ENCODE results near the gene LRIT1.

Gene LRIT1

GRCh38 chr10:84214046-84214572, 27.2 kb downstream of the LRIT1 start:
- DNase-seq: no peak

- DNase-seq: no peak
Measured at GRCh38 chr10:84213076-84213475, 28.3 kb downstream of the LRIT1 start.

DNA sequence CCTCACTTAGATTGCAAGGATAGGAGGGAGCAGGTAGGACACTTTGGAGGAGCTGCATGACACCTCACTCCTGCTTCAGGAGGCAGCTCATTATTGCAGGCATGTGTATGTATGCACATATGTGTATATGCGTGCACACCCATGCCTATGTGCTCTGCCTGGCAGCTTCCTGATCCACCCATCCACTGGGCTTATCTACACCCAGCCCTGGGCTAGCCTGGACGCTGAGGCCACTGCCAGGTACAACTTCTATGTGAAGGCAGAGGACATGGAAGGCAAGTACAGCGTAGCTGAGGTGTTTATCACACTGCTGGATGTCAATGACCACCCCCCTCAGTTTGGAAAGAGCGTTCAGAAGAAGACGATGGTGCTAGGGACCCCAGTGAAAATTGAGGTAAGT, 29.3 kb downstream of the LRIT1 start:
- no peak for DNase-seq

DNA sequence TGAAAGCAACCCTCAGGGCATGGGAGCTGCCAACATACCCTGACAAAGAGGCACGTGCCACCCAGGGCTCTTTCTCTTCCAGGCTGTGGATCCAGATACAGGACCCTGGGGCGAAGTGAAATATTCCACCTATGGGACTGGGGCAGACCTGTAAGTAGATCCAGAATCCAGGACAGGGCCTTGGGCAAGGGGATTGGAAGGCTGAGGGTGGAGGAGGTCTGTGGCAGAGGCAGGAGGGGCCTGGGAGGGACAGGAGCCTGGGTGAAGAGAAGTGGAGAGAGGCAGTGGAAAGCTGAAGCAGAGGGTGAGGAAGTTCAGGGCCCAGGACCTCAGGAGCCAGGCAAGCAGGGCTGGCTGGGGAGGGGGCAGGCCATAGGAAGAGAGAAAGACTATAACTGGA, 29.8 kb downstream of the LRIT1 start:
- DNase-seq: no peak

DNA sequence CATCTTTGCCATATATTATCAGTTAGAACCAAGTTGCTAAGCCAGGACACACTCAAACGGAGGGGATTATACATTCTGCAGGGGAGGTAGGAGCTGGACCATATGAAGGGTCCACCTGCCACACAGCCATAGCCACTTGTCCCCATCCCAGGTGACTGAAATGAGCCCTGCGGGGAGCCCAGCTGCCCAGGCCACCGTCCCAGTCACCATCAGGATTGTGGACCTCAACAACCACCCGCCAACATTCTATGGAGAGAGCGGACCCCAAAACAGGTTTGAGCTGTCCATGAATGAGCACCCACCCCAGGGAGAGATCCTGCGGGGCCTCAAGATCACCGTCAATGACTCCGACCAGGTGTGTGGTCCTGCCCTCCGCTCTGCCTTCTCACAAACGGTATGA, 33.3 kb downstream of the LRIT1 start:
- no peak for DNase-seq

- no peak for DNase-seq
Measured at GRCh38 chr10:84205853-84206525, 35.4 kb downstream of the LRIT1 start.

DNA sequence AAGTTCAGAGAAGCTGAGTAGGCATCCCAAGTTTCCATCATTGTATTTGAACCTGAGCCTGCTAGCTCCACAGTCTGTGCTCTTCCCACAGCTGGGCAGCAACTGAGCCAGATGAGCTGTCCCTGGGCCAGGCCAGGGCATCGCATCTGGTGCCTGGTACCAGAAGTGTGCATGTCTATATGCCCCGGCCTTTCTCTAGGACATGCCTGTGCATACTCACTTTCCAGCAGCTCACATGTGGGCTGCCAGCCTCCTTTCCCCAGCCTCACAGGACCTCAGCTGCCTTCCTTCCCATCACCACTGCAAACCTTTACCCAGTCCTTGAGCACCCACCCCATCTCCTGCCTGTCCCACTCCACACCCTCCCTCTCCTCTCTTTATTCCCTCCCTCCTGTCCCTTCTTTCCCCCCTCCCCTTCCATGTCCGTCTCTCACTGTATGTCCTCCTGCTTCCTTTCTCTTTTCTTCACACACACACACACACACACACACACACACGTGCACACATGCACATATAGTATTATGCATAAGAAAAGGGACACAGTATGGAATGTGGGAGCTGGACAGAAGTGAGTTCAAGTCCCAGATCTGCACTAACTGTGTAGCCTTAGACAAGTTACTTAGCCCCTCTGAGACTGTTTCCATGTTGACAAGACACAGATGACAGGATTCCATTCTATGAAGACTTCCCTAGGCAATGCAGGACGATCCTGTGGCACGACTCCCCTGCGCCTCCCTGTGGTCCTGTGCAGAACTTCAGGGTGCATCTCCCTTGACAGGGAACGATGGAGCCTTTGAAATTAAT, 36.1 kb downstream of the LRIT1 start:
- DNase-seq: peak; percentile 47 to 55

DNA sequence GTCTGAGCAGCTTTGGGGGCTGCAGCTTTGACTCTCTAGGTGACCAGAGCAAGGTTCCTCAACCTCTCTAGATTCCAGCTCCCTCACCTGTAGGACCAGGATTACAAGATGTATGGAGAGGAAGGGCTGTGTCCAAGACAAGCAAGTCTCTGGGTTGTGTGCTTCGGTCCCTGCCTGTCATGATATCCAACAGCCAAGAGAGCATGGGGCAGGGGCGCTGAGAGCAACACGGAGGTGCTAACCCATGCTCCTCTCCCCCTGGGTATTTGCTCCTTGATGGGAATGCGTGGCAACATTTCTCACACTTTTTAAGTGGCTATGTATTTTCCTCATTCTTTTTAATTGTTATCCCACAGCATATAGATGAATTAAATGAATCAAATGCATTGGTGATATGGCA, 36.7 kb downstream of the LRIT1 start:
- no peak for DNase-seq

GRCh38 chr10:84204122-84204521, 37.2 kb downstream of the LRIT1 start:
- no peak for DNase-seq

GRCh38 chr10:84202349-84202748, 39.0 kb downstream of the LRIT1 start:
- no peak for DNase-seq

DNA sequence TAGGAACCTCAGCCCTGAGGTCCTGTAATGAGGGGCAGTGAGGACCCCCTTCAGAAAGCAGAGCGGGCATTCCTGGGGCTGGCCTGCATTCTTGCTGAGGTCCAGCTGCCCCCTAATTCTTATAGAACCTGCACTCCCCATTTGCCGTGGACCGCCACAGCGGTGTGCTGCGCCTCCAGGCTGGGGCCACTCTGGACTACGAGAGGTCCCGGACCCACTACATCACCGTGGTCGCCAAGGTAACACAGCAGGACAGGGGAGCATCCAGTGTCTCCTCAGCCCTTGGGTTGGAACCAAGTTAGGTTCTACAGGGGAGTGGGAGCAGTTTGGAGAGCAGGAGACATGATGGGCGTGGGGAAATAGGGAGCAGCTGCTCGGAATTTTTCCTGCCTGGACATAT, 39.7 kb downstream of the LRIT1 start:
- no peak for DNase-seq

- DNase-seq: no peak
Measured at GRCh38 chr10:84201244-84201606, 40.1 kb downstream of the LRIT1 start.

GRCh38 chr10:84200537-84201243, 40.7 kb downstream of the LRIT1 start:
- no peak for DNase-seq

DNA sequence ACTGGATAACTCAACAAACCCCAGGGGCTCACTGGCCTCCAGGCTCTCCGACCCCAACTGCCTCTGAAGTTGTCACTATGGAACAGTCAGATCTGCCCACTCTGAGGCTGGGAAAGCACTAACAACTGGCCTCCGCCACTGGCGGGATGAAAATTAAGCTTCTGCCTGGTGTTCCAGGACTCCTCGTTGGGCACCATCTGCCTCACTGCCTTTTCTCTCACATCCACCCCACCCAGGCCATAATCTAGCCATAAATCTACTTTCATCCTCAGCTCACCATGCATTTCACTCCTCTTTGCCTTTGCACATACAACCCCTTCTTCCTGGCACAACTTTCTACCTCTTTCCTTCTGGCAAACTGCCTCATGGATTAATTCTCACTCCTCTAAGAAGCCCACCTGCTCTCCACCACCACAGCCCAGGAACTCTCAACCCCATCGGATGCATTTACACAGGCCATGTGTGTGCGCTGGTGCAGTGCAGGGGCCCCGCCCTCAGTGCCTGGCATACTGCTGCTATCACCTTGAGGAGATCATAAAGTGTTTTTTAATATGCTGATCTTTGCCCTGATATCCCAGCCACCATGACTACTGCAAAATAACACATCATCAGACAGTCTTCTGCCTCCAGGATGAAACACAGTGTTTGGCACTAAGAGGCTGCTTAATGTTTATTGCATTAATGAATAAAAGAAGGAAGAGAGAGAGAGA, 43.0 kb downstream of the LRIT1 start:
- DNase-seq: no peak

DNA sequence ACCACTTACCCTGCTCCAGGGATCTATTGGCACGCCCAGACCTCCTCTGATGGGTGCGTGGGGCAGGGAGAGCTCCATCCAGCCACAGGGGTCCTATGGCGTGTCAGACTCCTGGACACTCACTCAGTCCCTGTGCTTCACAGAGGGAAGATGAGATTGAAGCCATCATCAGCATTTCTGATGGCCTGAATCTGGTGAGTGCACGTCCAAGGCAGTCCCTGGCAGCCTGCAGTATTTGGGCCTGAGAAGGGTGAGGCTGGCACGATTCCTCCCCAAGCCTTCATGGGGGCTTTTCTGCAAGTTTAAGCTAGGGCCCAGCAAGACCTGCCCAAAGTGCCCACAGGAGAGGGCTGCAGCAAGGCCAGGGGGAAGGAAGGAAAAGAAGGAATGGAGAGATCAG, 43.7 kb downstream of the LRIT1 start:
- DNase-seq: no peak

DNA sequence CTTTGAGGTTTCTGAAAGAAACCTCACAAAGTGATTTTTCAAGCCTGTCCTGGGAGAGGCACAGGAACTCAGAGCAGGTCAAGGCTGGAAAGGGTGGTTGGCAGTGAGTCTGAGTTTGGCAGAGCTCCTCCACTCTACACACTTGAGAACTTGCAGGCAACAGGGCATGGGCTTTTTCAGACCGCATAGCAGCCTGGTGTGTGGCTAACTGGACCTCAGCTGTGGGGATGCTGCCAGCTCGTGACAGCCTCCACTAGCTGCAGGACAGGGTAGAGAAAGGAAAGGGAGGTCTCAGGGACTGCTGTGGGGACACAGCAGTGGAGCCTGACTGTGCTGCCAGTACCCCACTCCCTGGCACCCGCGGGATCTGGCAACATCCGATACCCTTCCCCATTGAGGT, 44.4 kb downstream of the LRIT1 start:
- DNase-seq: no peak

DNA sequence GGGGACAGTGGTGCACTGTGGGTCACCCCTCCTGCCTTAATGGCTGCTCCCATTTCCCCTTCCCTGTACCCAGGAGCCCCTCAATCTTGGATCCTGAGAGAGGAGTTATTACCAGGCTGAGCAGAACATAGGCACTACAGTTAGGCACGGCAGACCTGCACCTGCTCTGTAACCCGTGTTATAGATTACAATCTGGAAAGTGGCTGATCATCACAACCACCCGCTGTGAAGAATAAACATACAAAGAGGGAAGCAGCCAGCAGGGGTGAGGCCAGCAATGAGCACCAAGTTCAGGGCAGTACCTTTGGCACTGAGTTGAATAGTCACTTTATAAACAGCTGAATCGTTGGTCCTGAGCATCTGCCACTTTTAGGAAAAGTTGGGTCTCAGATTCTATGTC, 45.3 kb downstream of the LRIT1 start:
- DNase-seq: no peak

DNA sequence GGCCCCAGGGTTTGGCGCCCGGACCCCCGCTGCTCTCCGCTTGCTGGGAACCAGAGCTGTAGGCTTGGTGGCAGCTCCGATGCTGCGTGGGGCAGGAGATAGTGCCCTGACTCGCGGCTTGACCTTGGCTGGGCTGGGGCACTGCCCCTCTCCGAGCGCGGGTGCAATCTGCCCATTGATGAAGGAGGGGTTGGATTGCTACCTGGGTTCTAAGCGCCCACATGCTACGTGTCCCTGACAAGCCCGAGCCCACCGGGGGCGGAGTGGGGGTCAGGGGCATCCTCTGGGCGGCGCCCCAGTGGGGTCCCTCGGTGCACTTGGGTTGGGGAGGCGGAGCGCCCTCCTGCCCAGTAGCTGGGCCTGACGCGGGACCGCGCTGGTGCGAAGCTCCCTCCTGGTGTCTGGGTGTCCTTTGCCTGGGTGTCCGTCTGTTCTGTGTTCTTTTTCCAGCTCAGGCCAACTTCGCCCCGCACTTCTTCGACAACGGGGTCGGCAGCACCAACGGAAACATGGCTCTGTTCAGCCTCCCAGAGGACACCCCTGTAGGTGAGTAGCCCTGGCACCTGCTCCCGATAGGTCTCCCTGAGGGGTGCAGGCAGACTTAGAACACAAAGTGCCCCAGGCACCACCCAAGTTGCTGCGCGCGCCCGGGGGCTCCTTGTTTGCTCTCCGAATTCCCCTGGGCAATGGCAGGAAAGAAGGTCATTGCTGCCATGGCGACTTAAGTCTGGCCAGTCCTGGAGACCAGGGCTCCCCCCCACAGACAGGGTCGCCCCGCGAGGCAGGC, 46.1 kb downstream of the LRIT1 start:
- no peak for DNase-seq

- DNase-seq: no peak
Measured at GRCh38 chr10:84194424-84195043, 46.8 kb downstream of the LRIT1 start, which contains the start of gene CDHR1. TSS of gene CDHR1 (plus strand) at chr10:84194537. CDS start at chr10:84194761, 224 bp downstream.

- no peak for DNase-seq
Measured at GRCh38 chr10:84193846-84194423, 47.4 kb downstream of the LRIT1 start.

- DNase-seq: no peak
Measured at GRCh38 chr10:84193327-84193726, 48.0 kb downstream of the LRIT1 start.
